ENCODE data around the gene C1QTNF5. TPM values are rescaled to one million over a fixed set of nuclear protein-coding genes. Genes with fewer than 3 reads are reported as not detected.

Gene C1QTNF5
- total RNA-seq, 4 donors from 2014 or later: 13.0 to 46.4 (median 27.8) TPM

- H3K4me1 ChIP-seq: peaks cover 33 to 51% of the 10 kb centered on the region in 2 donors
- WGBS, 2 donors: 70 to 78% methylated on average over 11 of the region's 11 CpGs
- TF ChIP-seq, protein P1, sequence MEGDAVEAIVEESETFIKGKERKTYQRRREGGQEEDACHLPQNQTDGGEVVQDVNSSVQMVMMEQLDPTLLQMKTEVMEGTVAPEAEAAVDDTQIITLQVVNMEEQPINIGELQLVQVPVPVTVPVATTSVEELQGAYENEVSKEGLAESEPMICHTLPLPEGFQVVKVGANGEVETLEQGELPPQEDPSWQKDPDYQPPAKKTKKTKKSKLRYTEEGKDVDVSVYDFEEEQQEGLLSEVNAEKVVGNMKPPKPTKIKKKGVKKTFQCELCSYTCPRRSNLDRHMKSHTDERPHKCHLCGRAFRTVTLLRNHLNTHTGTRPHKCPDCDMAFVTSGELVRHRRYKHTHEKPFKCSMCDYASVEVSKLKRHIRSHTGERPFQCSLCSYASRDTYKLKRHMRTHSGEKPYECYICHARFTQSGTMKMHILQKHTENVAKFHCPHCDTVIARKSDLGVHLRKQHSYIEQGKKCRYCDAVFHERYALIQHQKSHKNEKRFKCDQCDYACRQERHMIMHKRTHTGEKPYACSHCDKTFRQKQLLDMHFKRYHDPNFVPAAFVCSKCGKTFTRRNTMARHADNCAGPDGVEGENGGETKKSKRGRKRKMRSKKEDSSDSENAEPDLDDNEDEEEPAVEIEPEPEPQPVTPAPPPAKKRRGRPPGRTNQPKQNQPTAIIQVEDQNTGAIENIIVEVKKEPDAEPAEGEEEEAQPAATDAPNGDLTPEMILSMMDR (IDR thresholded peaks at IDR 0.05): no peak
- no peak for TF ChIP-seq POLR2A (IDR thresholded peaks at IDR 0.05)
Measured at GRCh38 chr11:119319700-119320239, 20.9 kb downstream of the C1QTNF5 start.

GRCh38 chr11:119319136-119319699 lies 21.5 kb downstream of the C1QTNF5 start:
- Histone ChIP-seq H3K36me3 (no peaks in the 10 kb centered on the region), H3K27me3 (peaks cover 20% of the 10 kb centered on the region), H3K9me3 (no peaks in the 10 kb centered on the region), H3K4me3 (replicated peaks in 1 of 3) (no peak overlapping the region), H3K4me1 (peaks cover 33 to 51% of the 10 kb centered on the region in 2 donors), H3K27ac (peak overlapping the region; percentile 49 to 81 (median 60))
- intact Hi-C loops (cut with DNase I): no loop called here
- 88 to 90% methylated on average over 4 to 7 of the region's 8 CpGs for WGBS, 2 donors
- no peak for TF ChIP-seq POLR2A (IDR thresholded peaks at IDR 0.05)
- TF ChIP-seq, protein P1 (IDR thresholded peaks at IDR 0.05): no peak
- no peak for DNase-seq

More at GRCh38 chr11:119319700-119320239, 20.9 kb downstream of the C1QTNF5 start:
- H3K27ac ChIP-seq: peak overlapping the region; percentile 60 to 81 (median 60)
- H3K9me3 ChIP-seq: no peaks in the 10 kb centered on the region
- no peak overlapping the region for H3K4me3 ChIP-seq (replicated peaks in 1 of 3)
- H3K27me3 ChIP-seq: peaks cover 20% of the 10 kb centered on the region
- no peak for DNase-seq
- intact Hi-C loops (cut with DNase I): loop anchor here (10.0 kb wide), 1 partner anchor 115 kb away; the partner anchor contains the start of gene CBL
- no peaks in the 10 kb centered on the region for H3K36me3 ChIP-seq

- WGBS, 2 donors: 54 to 65% methylated on average over 19 to 20 of the region's 22 CpGs
- Histone ChIP-seq H3K4me3 (replicated peaks in 1 of 3) (no peak overlapping the region), H3K9me3 (no peaks in the 10 kb centered on the region), H3K27me3 (peaks cover 20% of the 10 kb centered on the region), H3K36me3 (no peaks in the 10 kb centered on the region), H3K4me1 (peaks cover 33 to 51% of the 10 kb centered on the region in 2 donors), H3K27ac (peak overlapping the region; percentile 49 to 81 (median 60))
- DNase-seq: no peak
- intact Hi-C loops (cut with DNase I): no loop called here
- TF ChIP-seq, protein P1 (IDR thresholded peaks at IDR 0.05): no peak
- TF ChIP-seq POLR2A (IDR thresholded peaks at IDR 0.05): no peak
Measured at GRCh38 chr11:119318240-119319135, 22.2 kb downstream of the C1QTNF5 start.

- peak overlapping the region in 2 of 3 donors; percentile 65 to 81 for H3K27ac ChIP-seq
- WGBS, 2 donors: 72 to 78% methylated on average over 8 to 14 of the region's 14 CpGs
- intact Hi-C loops (cut with DNase I): no loop called here
Measured at GRCh38 chr11:119317592-119318239, 23.0 kb downstream of the C1QTNF5 start.

More at GRCh38 chr11:119317592-119318239, 23.0 kb downstream of the C1QTNF5 start:
- Histone ChIP-seq H3K4me1 (peaks cover 33 to 51% of the 10 kb centered on the region in 2 donors), H3K9me3 (no peaks in the 10 kb centered on the region), H3K4me3 (replicated peaks in 1 of 3) (no peak overlapping the region), H3K36me3 (no peaks in the 10 kb centered on the region), H3K27me3 (peaks cover 20% of the 10 kb centered on the region)
- no peak for TF ChIP-seq POLR2A (IDR thresholded peaks at IDR 0.05)
- TF ChIP-seq, protein P1 (IDR thresholded peaks at IDR 0.05): no peak
- DNase-seq: no peak
